ENCODE data around the gene GPR3. TPM values are rescaled to one million over a fixed set of nuclear protein-coding genes. Genes with fewer than 3 reads are reported as not detected.

GPR3 gene
- total and polyA plus RNA-seq, 10 of the 15 experiments (the other 5 are each of a cell fraction or from before 2014, with no cell fraction given) = 0.33 to 1.4 (median 0.63) TPM; not detected in 3

GRCh38 chr1:27439150-27439549 lies 46.7 kb downstream of the GPR3 start:
- 2% methylated on average over 2 of the region's 2 CpGs for WGBS (ENCODE audit: insufficient coverage, insufficient replicate concordance, low lambda C conversion rate, missing lambda C conversion rate)
- DNase-seq (ENCODE audit: low read depth, low spot score) (no peak), FAIRE-seq (no peak), ATAC-seq (no peak)
- BruUV-seq (replicated peaks) = no TSS peak
- H4K20me1 ChIP-seq (ENCODE audit: control insufficient read depth, insufficient read depth) = no peaks in the 10 kb centered on the region
- ChIA-PET SMC1A (ENCODE audit: uncharacterized antibody, unreplicated experiment) (interaction anchor here (0.7 to 24.6 kb wide), 15 partner anchors 8 to 163 kb away, joined by 3 to 470 read pairs (median 6); partner anchors contain the start of gene WASF2), CTCF (interaction anchor here (0.9 to 15.8 kb wide), 8 partner anchors 12 to 442 kb away, joined by 3 to 240 read pairs (median 6); no protein-coding TSS in a partner anchor), RAD21 (ENCODE audit: unreplicated experiment) (interaction anchor here (0.6 to 7.9 kb wide), 10 partner anchors 20 to 194 kb away, joined by 3 to 126 read pairs (median 4); partner anchors contain the start of gene WASF2), POLR2A (interaction anchor here (1.0 to 8.0 kb wide), 10 partner anchors 10 to 164 kb away, joined by 3 to 78 read pairs (median 4); partner anchors contain the start of gene AHDC1)
- H3K9me3 ChIP-seq (replicated peaks; ENCODE audit: control insufficient read depth, insufficient read depth, low read length) = no peaks in the 10 kb centered on the region
- peak overlapping the region; percentile 82 for H3K27ac ChIP-seq (ENCODE audit: control insufficient read depth, insufficient read depth)
- no peak overlapping the region for H2AFZ ChIP-seq (ENCODE audit: control insufficient read depth, low read depth, low read length)
- no peak overlapping the region for H3K9ac ChIP-seq (ENCODE audit: control insufficient read depth, insufficient read depth, low read length)
- H3K79me2 ChIP-seq (ENCODE audit: control insufficient read depth, insufficient read depth, low read length) = peaks cover 86% of the 10 kb centered on the region
- no peaks in the 10 kb centered on the region for H3K27me3 ChIP-seq (replicated peaks in 1 of 2; ENCODE audit: control insufficient read depth in 2 of 2, insufficient read depth in 2 of 2, low read length in 1 of 2)
- H3K36me3 ChIP-seq (ENCODE audit: control insufficient read depth in 2 of 2, insufficient read depth in 2 of 2, low read length in 1 of 2) = peaks cover 2 to 6% of the 10 kb centered on the region in 2 experiments; a peak in 3 of 4 replicates
- intact Hi-C loops (cut with micrococcal nuclease; ENCODE audit: unreplicated experiment) = no loop called here
- H3K4me2 ChIP-seq (ENCODE audit: control insufficient read depth, insufficient read depth) = peak overlapping the region; percentile 19; the same call in 1 of the 2 replicates
- peaks cover 75% of the 10 kb centered on the region for H3K4me1 ChIP-seq (ENCODE audit: control insufficient read depth, insufficient read depth, low read length)
- H3K4me3 ChIP-seq = no peak overlapping the region
- no peak for TF ChIP-seq ZNF24 (IDR thresholded peaks at IDR 0.05)
- TF ChIP-seq SPI1 (IDR thresholded peaks at IDR 0.05; ENCODE audit: borderline replicate concordance, insufficient read depth, low read depth, low read length) = no peak
- TF ChIP-seq SP1 (IDR thresholded peaks at IDR 0.05; ENCODE audit: low read depth, low read length) = no peak
- peak; percentile 58 for TF ChIP-seq PKNOX1 (IDR thresholded peaks at IDR 0.05)
- TF ChIP-seq PBX3 (IDR thresholded peaks at IDR 0.05; ENCODE audit: insufficient replicate concordance, low read depth, low read length) = no peak
- no peak; the same call in 1 of the 2 replicates for TF ChIP-seq BACH1 (IDR thresholded peaks at IDR 0.05; ENCODE audit: borderline replicate concordance)
- TF ChIP-seq CEBPZ (IDR thresholded peaks at IDR 0.05; ENCODE audit: low read depth, low read length) = no peak
- in situ Hi-C loops (cut with MboI) = no loop called here
